Neural cell (in vitro differentiated cells): ENCODE measurements around the gene UCKL1.

ENCODE experiments used
- EP300 ChIP-seq: fragments of 450-650 bp; conservative IDR thresholded peaks from 2 replicates; pipeline ENCODE4 v1.6.1; 2014; ENCODE audit warnings: antibody characterized with exemption, mild to moderate bottlenecking, moderate library complexity; ENCODE audit not compliant: poor library complexity, severe bottlenecking
- POLR2AphosphoS5 ChIP-seq: IDR thresholded peaks from 2 replicates; pipeline ENCODE4 v1.6.1; 2012
- RAD21 ChIP-seq: fragments of 450-650 bp; conservative IDR thresholded peaks from 2 replicates; pipeline ENCODE4 v1.6.1; 2014; ENCODE audit warnings: antibody characterized with exemption, mild to moderate bottlenecking, moderate library complexity
- REST ChIP-seq: IDR thresholded peaks from 2 replicates; pipeline ENCODE4 v1.6.1; 2012; ENCODE audit warnings: borderline replicate concordance
- TAF1 ChIP-seq: IDR thresholded peaks from 2 replicates; pipeline ENCODE4 v1.6.1; 2012; ENCODE audit warnings: low read depth
- TF ChIP-seq, protein P1 (sequence below): fragments of 450-650 bp; IDR thresholded peaks from 2 replicates; pipeline ENCODE4 v1.5.1; 2014; ENCODE audit warnings: antibody characterized with exemption, mild to moderate bottlenecking, moderate library complexity; ENCODE audit not compliant: poor library complexity, severe bottlenecking

DNA sequence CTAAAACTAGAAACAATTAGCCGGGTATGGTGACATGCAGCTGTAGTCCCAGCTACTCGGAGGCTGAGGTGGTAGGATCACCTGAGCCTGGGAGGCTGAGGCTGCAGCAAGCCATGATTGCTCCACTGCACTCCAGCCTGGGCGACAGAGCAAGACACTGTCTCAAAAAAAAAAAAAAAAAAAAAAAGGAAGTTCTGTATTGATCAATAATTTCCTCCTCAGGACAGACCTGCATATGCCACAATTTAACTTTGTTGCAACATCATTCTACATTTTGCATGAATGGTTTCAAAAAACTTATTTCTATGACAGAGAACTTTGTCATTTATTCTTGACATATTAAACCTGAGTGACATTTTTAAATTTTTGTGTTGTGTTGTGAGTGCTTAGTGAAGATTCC is 55.8 kb downstream of the UCKL1 start:
- TF ChIP-seq, protein P1, sequence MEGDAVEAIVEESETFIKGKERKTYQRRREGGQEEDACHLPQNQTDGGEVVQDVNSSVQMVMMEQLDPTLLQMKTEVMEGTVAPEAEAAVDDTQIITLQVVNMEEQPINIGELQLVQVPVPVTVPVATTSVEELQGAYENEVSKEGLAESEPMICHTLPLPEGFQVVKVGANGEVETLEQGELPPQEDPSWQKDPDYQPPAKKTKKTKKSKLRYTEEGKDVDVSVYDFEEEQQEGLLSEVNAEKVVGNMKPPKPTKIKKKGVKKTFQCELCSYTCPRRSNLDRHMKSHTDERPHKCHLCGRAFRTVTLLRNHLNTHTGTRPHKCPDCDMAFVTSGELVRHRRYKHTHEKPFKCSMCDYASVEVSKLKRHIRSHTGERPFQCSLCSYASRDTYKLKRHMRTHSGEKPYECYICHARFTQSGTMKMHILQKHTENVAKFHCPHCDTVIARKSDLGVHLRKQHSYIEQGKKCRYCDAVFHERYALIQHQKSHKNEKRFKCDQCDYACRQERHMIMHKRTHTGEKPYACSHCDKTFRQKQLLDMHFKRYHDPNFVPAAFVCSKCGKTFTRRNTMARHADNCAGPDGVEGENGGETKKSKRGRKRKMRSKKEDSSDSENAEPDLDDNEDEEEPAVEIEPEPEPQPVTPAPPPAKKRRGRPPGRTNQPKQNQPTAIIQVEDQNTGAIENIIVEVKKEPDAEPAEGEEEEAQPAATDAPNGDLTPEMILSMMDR: no peak
- TF ChIP-seq POLR2AphosphoS5 (no peak), REST (no peak), EP300 (no peak), RAD21 (no peak), TAF1 (no peak)
